ENCODE results near the gene SPEM2. TPM values are rescaled to one million over a fixed set of nuclear protein-coding genes. Genes with fewer than 3 reads are reported as not detected.
A peak's percentile ranks its signal among the peaks of the same experiment; 100 is the strongest.

The SPEM2 gene
- total RNA-seq, 1 experiment from 2014 or later: not detected

DNA sequence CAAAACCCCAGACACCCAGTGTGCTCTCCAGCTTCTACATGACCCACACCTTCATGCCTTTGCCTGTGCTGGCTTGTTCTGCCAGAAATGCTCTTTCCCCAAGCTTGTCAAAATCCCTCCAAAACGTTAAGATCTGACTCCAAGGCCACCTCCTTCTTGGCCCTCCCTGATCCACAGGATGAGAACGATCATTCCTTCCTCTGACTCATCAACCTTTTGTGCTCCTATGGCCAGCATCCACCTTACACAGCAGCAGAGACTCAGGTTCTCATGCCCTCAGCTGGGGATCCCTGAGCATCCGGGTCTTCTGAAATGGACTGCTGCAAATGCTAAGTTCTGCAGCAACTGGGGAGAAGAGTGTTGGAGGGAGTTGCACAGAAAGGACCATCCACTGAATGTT is 51.1 kb downstream of the SPEM2 start:
- H3K27me3 ChIP-seq (ENCODE audit: insufficient read depth, low read length): no peaks in the 10 kb centered on the region
- peaks cover 36% of the 10 kb centered on the region for H3K79me2 ChIP-seq (ENCODE audit: insufficient read depth, low read length)
- no peak overlapping the region for H2AFZ ChIP-seq (ENCODE audit: low read depth, low read length, poor library complexity, severe bottlenecking)
- no TSS peak for BruUV-seq (replicated peaks)
- no peak overlapping the region for H3K4me3 ChIP-seq (replicated peaks in 1 of 2; ENCODE audit: low read depth in 1 of 2, low read length in 2 of 2)
- H3K9me3 ChIP-seq (ENCODE audit: control insufficient read depth in 1 of 2, insufficient read depth in 1 of 2, low read depth in 1 of 2, low read length in 2 of 2): no peaks in the 10 kb centered on the region
- ATAC-seq (peak; percentile 44; the same call in 1 of the 2 replicates), DNase-seq (ENCODE audit: low read depth, low spot score) (no peak)
- TF ChIP-seq POLR2A (IDR thresholded peaks at IDR 0.05; ENCODE audit: borderline replicate concordance, extremely low read depth, insufficient read depth, insufficient read length) (no peak), EZH2 (IDR thresholded peaks at IDR 0.05) (no peak), ELF1 (IDR thresholded peaks at IDR 0.05; ENCODE audit: borderline replicate concordance, low read depth) (no peak), EZH2phosphoT487 (IDR thresholded peaks at IDR 0.05; ENCODE audit: borderline replicate concordance) (no peak), JUND (IDR thresholded peaks at IDR 0.05) (no peak), CBX3 (IDR thresholded peaks at IDR 0.05; ENCODE audit: low read depth) (no peak), ZNF274 (IDR thresholded peaks at IDR 0.05; ENCODE audit: low read depth, low read length) (no peak), TCF7L2 (IDR thresholded peaks at IDR 0.05; ENCODE audit: borderline replicate concordance, extremely low read depth, insufficient read depth, insufficient read length) (no peak), YY1 (IDR thresholded peaks at IDR 0.05; ENCODE audit: extremely low read depth, insufficient replicate concordance, low read depth, low read length) (no peak), SP1 (IDR thresholded peaks at IDR 0.05; ENCODE audit: low read depth) (no peak), ZFX (IDR thresholded peaks at IDR 0.05) (no peak), FOSL1 (IDR thresholded peaks at IDR 0.05; ENCODE audit: low read depth) (no peak), RAD21 (IDR thresholded peaks at IDR 0.05; ENCODE audit: low read depth) (no peak)
- TF ChIP-seq, protein P1, sequence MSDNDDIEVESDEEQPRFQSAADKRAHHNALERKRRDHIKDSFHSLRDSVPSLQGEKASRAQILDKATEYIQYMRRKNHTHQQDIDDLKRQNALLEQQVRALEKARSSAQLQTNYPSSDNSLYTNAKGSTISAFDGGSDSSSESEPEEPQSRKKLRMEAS (IDR thresholded peaks at IDR 0.05): no peak
- TF ChIP-seq, protein P2, sequence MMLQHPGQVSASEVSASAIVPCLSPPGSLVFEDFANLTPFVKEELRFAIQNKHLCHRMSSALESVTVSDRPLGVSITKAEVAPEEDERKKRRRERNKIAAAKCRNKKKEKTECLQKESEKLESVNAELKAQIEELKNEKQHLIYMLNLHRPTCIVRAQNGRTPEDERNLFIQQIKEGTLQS (IDR thresholded peaks at IDR 0.05): no peak
- TF ChIP-seq, protein P3, sequence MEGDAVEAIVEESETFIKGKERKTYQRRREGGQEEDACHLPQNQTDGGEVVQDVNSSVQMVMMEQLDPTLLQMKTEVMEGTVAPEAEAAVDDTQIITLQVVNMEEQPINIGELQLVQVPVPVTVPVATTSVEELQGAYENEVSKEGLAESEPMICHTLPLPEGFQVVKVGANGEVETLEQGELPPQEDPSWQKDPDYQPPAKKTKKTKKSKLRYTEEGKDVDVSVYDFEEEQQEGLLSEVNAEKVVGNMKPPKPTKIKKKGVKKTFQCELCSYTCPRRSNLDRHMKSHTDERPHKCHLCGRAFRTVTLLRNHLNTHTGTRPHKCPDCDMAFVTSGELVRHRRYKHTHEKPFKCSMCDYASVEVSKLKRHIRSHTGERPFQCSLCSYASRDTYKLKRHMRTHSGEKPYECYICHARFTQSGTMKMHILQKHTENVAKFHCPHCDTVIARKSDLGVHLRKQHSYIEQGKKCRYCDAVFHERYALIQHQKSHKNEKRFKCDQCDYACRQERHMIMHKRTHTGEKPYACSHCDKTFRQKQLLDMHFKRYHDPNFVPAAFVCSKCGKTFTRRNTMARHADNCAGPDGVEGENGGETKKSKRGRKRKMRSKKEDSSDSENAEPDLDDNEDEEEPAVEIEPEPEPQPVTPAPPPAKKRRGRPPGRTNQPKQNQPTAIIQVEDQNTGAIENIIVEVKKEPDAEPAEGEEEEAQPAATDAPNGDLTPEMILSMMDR (IDR thresholded peaks at IDR 0.05 in 2 of 3, conservative IDR thresholded peaks at IDR 0.05 in 1 of 3; ENCODE audit: borderline replicate concordance in 1 of 3, insufficient read depth in 1 of 3, low read depth in 2 of 3, low read length in 2 of 3): no peak
- TF ChIP-seq, protein P4, sequence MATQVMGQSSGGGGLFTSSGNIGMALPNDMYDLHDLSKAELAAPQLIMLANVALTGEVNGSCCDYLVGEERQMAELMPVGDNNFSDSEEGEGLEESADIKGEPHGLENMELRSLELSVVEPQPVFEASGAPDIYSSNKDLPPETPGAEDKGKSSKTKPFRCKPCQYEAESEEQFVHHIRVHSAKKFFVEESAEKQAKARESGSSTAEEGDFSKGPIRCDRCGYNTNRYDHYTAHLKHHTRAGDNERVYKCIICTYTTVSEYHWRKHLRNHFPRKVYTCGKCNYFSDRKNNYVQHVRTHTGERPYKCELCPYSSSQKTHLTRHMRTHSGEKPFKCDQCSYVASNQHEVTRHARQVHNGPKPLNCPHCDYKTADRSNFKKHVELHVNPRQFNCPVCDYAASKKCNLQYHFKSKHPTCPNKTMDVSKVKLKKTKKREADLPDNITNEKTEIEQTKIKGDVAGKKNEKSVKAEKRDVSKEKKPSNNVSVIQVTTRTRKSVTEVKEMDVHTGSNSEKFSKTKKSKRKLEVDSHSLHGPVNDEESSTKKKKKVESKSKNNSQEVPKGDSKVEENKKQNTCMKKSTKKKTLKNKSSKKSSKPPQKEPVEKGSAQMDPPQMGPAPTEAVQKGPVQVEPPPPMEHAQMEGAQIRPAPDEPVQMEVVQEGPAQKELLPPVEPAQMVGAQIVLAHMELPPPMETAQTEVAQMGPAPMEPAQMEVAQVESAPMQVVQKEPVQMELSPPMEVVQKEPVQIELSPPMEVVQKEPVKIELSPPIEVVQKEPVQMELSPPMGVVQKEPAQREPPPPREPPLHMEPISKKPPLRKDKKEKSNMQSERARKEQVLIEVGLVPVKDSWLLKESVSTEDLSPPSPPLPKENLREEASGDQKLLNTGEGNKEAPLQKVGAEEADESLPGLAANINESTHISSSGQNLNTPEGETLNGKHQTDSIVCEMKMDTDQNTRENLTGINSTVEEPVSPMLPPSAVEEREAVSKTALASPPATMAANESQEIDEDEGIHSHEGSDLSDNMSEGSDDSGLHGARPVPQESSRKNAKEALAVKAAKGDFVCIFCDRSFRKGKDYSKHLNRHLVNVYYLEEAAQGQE (IDR thresholded peaks at IDR 0.05; ENCODE audit: low read depth): no peak
- TF ChIP-seq, protein P5, sequence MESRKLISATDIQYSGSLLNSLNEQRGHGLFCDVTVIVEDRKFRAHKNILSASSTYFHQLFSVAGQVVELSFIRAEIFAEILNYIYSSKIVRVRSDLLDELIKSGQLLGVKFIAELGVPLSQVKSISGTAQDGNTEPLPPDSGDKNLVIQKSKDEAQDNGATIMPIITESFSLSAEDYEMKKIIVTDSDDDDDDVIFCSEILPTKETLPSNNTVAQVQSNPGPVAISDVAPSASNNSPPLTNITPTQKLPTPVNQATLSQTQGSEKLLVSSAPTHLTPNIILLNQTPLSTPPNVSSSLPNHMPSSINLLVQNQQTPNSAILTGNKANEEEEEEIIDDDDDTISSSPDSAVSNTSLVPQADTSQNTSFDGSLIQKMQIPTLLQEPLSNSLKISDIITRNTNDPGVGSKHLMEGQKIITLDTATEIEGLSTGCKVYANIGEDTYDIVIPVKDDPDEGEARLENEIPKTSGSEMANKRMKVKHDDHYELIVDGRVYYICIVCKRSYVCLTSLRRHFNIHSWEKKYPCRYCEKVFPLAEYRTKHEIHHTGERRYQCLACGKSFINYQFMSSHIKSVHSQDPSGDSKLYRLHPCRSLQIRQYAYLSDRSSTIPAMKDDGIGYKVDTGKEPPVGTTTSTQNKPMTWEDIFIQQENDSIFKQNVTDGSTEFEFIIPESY (IDR thresholded peaks at IDR 0.05; ENCODE audit: extremely low read depth, insufficient replicate concordance, low read length): no peak
- H4K20me1 ChIP-seq (ENCODE audit: insufficient read depth): no peaks in the 10 kb centered on the region
- ChIA-PET RAD21 (ENCODE audit: low non-redundant PET in 1 of 2, low total read pairs in 2 of 2, uncharacterized antibody in 2 of 2, unreplicated experiment in 2 of 2) (no interaction called here), POLR2A (interaction anchor here (0.9 to 1.6 kb wide), 2 partner anchors 8 to 31 kb away, joined by 3 to 7 read pairs; partner anchors contain the start of gene POLR2A), CTCF (interaction anchor here (1.8 kb wide), 1 partner anchor 40 kb away, joined by 7 read pairs; no protein-coding TSS in a partner anchor)
- intact Hi-C loops (cut with micrococcal nuclease): no loop called here
- no peaks in the 10 kb centered on the region for H3K9me2 ChIP-seq (ENCODE audit: insufficient read depth)
- H3K4me2 ChIP-seq (ENCODE audit: low read length): peak overlapping the region; percentile 100
- H3K27ac ChIP-seq (ENCODE audit: low read depth, low read length): peak overlapping the region; percentile 22; the same call in 1 of the 2 replicates
- H3K36me3 ChIP-seq (ENCODE audit: control insufficient read depth in 1 of 2, insufficient read depth in 2 of 2, low read length in 2 of 2): no peaks in the 10 kb centered on the region
- peak overlapping the region; percentile 5; the same call in 1 of the 2 replicates for H3K9ac ChIP-seq (ENCODE audit: low read length)
- peaks cover 25 to 52% of the 10 kb centered on the region in 2 experiments for H3K4me1 ChIP-seq (ENCODE audit: control insufficient read depth in 1 of 2, insufficient read depth in 2 of 2, low read length in 2 of 2)

Data from HCT116 (cell line).